Tibial nerve (tissue), 4 donors: ENCODE data around the gene ZCCHC2. TPM values are rescaled to one million over a fixed set of nuclear protein-coding genes. Genes with fewer than 3 reads are reported as not detected.

Experiments used
- DNase-seq, 2 donors: peaks; one replicate each; pipeline ENCODE4 v3.0.0-alpha.2; 2019; ENCODE audit warnings: low spot score in 2 of 2
- H3K27ac ChIP-seq, 4 donors: fragments of 200-600 bp; sonication (generic) in 3 of 4; one replicate each; pipeline ENCODE4 v1.5.1; 2017 to 2019; ENCODE audit warnings: mild to moderate bottlenecking in 1 of 4
- H3K27me3 ChIP-seq, 2 donors: fragments of 200-600 bp; sonication (generic) in 1 of 2; one replicate each; pipeline versions ENCODE4 v1.5.1 to v1.6.0; 2017 to 2019
- H3K36me3 ChIP-seq, 3 donors: fragments of 200-600 bp; sonication (generic); one replicate each; pipeline ENCODE4 v1.5.1; 2018 to 2019
- H3K4me1 ChIP-seq, 4 donors: fragments of 200-600 bp; sonication (generic) in 3 of 4; one replicate each; pipeline ENCODE4 v1.5.1; 2017 to 2019
- H3K4me3 ChIP-seq, 4 donors: fragments of 200-600 bp; sonication (generic) in 3 of 4; one replicate each; pipeline ENCODE4 v1.5.1; 2017 to 2019; ENCODE audit warnings: mild to moderate bottlenecking in 1 of 4, moderate library complexity in 1 of 4
- H3K9me3 ChIP-seq, 4 donors: fragments of 200-600 bp; sonication (generic) in 3 of 4; one replicate each; pipeline ENCODE4 v1.5.1; 2017 to 2019
- CTCF ChIP-seq, 5 experiments: fragments of 200-600 bp in 3 of 5; fragments of 450-650 bp in 2 of 5; sonication (generic) in 3 of 5; IDR thresholded peaks; one replicate each; pipeline ENCODE4 v1.5.1; 2016 to 2019; ENCODE audit warnings: antibody characterized with exemption in 5 of 5, mild to moderate bottlenecking in 3 of 5, moderate library complexity in 2 of 5
- EP300 ChIP-seq, 2 donors: sonication (generic); formaldehyde crosslinking; IDR thresholded peaks; one replicate each; pipeline ENCODE4 v1.6.1; 2017; ENCODE audit warnings: antibody characterized with exemption in 2 of 2, mild to moderate bottlenecking in 1 of 2
- POLR2A ChIP-seq, 2 donors: fragments of 450-650 bp; IDR thresholded peaks; one replicate each; pipeline ENCODE4 v1.6.1; 2017; ENCODE audit warnings: antibody characterized with exemption in 2 of 2, mild to moderate bottlenecking in 2 of 2, moderate library complexity in 2 of 2
- WGBS, 2 donors: methylation state at CpG; one replicate each; pipeline ENCODE4 v1.1.5; 2018; 5-methylcytosine and 5-hydroxymethylcytosine counted together
- total RNA-seq, 4 donors: library from RNA; depleted of rRNA; stranded (reverse); fragments of >200 nt; gene quantifications; one replicate each; pipeline ENCODE4 v1.1.0, GENCODE V29; 2016

ZCCHC2 gene
- total RNA-seq, 4 donors from 2014 or later = 32.4 to 49.4 (median 38.4) TPM

- H3K36me3 ChIP-seq = no peaks in the 10 kb centered on the region
- H3K27ac ChIP-seq = no peak overlapping the region
- H3K4me3 ChIP-seq = no peak overlapping the region
- no peak for DNase-seq
- WGBS, 2 donors = 81 to 86% methylated on average over 9 of the region's 9 CpGs
- no peak for TF ChIP-seq CTCF (IDR thresholded peaks at IDR 0.05)
- no peak for TF ChIP-seq POLR2A (IDR thresholded peaks at IDR 0.05)
- no peak for TF ChIP-seq EP300 (IDR thresholded peaks at IDR 0.05)
- H3K9me3 ChIP-seq = peaks cover 0 to 18% (median 8%) of the 10 kb centered on the region in 4 donors
- H3K27me3 ChIP-seq = no peaks in the 10 kb centered on the region
- H3K4me1 ChIP-seq = peaks cover 0 to 6% (median 0%) of the 10 kb centered on the region in 4 donors
Observed at GRCh38 chr18:62518460-62519375, 4.1 kb upstream of the ZCCHC2 start.

- no peak overlapping the region for H3K27ac ChIP-seq
- TF ChIP-seq EP300 (IDR thresholded peaks at IDR 0.05) = no peak
- no peak for TF ChIP-seq CTCF (IDR thresholded peaks at IDR 0.05)
- TF ChIP-seq POLR2A (IDR thresholded peaks at IDR 0.05) = no peak
- peaks cover 0 to 8% (median 4%) of the 10 kb centered on the region in 4 donors for H3K9me3 ChIP-seq
- H3K4me1 ChIP-seq = peaks cover 0 to 6% (median 0%) of the 10 kb centered on the region in 4 donors
- H3K36me3 ChIP-seq = no peaks in the 10 kb centered on the region
- no peak overlapping the region for H3K4me3 ChIP-seq
- no peak for DNase-seq
- no peaks in the 10 kb centered on the region for H3K27me3 ChIP-seq
- WGBS, 2 donors = 92 to 100% methylated on average over 1 of the region's 1 CpG
Observed at GRCh38 chr18:62519684-62520083, 3.1 kb upstream of the ZCCHC2 start.

- no peak for DNase-seq
- Histone ChIP-seq H3K4me3 (no peak overlapping the region), H3K9me3 (no peaks in the 10 kb centered on the region), H3K36me3 (no peaks in the 10 kb centered on the region), H3K4me1 (peaks cover 0 to 16% (median 9%) of the 10 kb centered on the region in 4 donors), H3K27me3 (no peaks in the 10 kb centered on the region), H3K27ac (no peak overlapping the region)
- WGBS, 2 donors = 88 to 90% methylated on average over 4 of the region's 4 CpGs
- TF ChIP-seq EP300 (IDR thresholded peaks at IDR 0.05) (no peak), CTCF (IDR thresholded peaks at IDR 0.05) (no peak), POLR2A (IDR thresholded peaks at IDR 0.05) (no peak)
Observed at GRCh38 chr18:62521082-62521481, 1.7 kb upstream of the ZCCHC2 start.

- no peak for DNase-seq
- TF ChIP-seq CTCF (IDR thresholded peaks at IDR 0.05) = no peak
- Histone ChIP-seq H3K27me3 (no peaks in the 10 kb centered on the region), H3K4me1 (peaks cover 0 to 16% (median 9%) of the 10 kb centered on the region in 4 donors), H3K4me3 (peak overlapping the region in 2 of 4 donors; percentile 79 to 93), H3K27ac (no peak overlapping the region), H3K36me3 (no peaks in the 10 kb centered on the region), H3K9me3 (no peaks in the 10 kb centered on the region)
- WGBS, 2 donors = 57 to 63% methylated on average over 2 of the region's 2 CpGs
Observed at GRCh38 chr18:62521593-62521992, 1.2 kb upstream of the ZCCHC2 start.

- DNase-seq = no peak
- WGBS, 2 donors = 0 to 5% methylated on average over 3 to 5 of the region's 32 CpGs
- TF ChIP-seq POLR2A (IDR thresholded peaks at IDR 0.05) (no peak), EP300 (IDR thresholded peaks at IDR 0.05) (no peak)
- H3K27ac ChIP-seq = peak overlapping the region; percentile 94 to 99 (median 95)
- no peaks in the 10 kb centered on the region for H3K27me3 ChIP-seq
- H3K4me3 ChIP-seq = peak overlapping the region; percentile 79 to 93 (median 82)
- no peaks in the 10 kb centered on the region for H3K36me3 ChIP-seq
- no peaks in the 10 kb centered on the region for H3K9me3 ChIP-seq
- H3K4me1 ChIP-seq = peaks cover 0 to 18% (median 12%) of the 10 kb centered on the region in 4 donors
Observed at GRCh38 chr18:62522178-62522503, 684 bp upstream of the ZCCHC2 start.
